PC-9 (cell line): ENCODE results near the gene NIPA2. TPM values are rescaled to one million over a fixed set of nuclear protein-coding genes. Genes with fewer than 3 reads are reported as not detected.

Experiments used
- BruUV-seq: library from RNA; stranded (reverse); fragments of 400-500 nt; replicated peaks from 2 replicates; lab custom pipeline; 2021; lab: Mats Ljungman, UMichigan
- CTCF ChIA-PET: fragments of 300-600 bp; sonication (Branson Sonifier 250); formaldehyde crosslinking; loops from one replicate; lab custom pipeline; 2022; ENCODE audit warnings: antibody characterized with exemption; lab: Charles Lee
- POLR2A ChIA-PET: fragments of 300-600 bp; sonication (Branson Sonifier 250); formaldehyde crosslinking; loops from one replicate; lab custom pipeline; 2022; ENCODE audit warnings: antibody characterized with exemption; ENCODE audit not compliant: unreplicated experiment; lab: Charles Lee
- DNase-seq, 2 experiments: peaks; one replicate each; pipeline versions ENCODE4 v3.0.0 to v3.0.0-alpha.2; 2015 to 2022; ENCODE audit warnings: mixed read lengths in 1 of 2
- H2AFZ ChIP-seq: fragments of 200-600 bp; sonication (generic); 2 replicates; pipeline ENCODE4 v1.8.1; 2017; ENCODE audit warnings: antibody characterized with exemption
- H3F3A ChIP-seq: fragments of 200-600 bp; sonication (generic); 2 replicates; pipeline ENCODE4 v1.8.1; 2017; ENCODE audit warnings: antibody characterized with exemption, mild to moderate bottlenecking, low read depth; ENCODE audit not compliant: insufficient read depth
- H3K27ac ChIP-seq: fragments of 200-600 bp; sonication (generic); 2 replicates; pipeline ENCODE4 v1.6.1; 2016; ENCODE audit warnings: mixed run types
- H3K27me3 ChIP-seq: fragments of 200-600 bp; sonication (generic); 2 replicates; pipeline ENCODE4 v1.6.1; 2016; ENCODE audit warnings: low read depth, mixed run types; ENCODE audit not compliant: insufficient read depth
- H3K36me3 ChIP-seq: fragments of 200-600 bp; sonication (generic); 2 replicates; pipeline ENCODE4 v1.6.1; 2016; ENCODE audit warnings: low read depth, mixed run types
- H3K4me1 ChIP-seq: fragments of 200-600 bp; sonication (generic); replicated peaks from 2 replicates; pipeline ENCODE4 v1.6.1; 2016; ENCODE audit warnings: mixed run types; ENCODE audit not compliant: insufficient read depth
- H3K4me2 ChIP-seq: fragments of 200-600 bp; sonication (generic); 2 replicates; pipeline ENCODE4 v1.6.1; 2017; ENCODE audit warnings: mixed run types
- H3K4me3 ChIP-seq: fragments of 200-600 bp; sonication (generic); 2 replicates; pipeline ENCODE4 v1.6.1; 2016; ENCODE audit warnings: mixed run types
- H3K79me2 ChIP-seq: fragments of 200-600 bp; sonication (generic); 2 replicates; pipeline ENCODE4 v1.6.1; 2017; ENCODE audit warnings: low read depth, mixed run types
- H3K9me2 ChIP-seq: fragments of 200-600 bp; sonication (generic); 2 replicates; pipeline ENCODE4 v1.8.1; 2017; ENCODE audit warnings: mild to moderate bottlenecking; ENCODE audit not compliant: insufficient read depth
- H3K9me3 ChIP-seq: fragments of 200-600 bp; sonication (generic); 2 replicates; pipeline ENCODE4 v1.8.1; 2016; ENCODE audit warnings: low read depth; ENCODE audit not compliant: insufficient read depth
- H4K20me1 ChIP-seq: fragments of 200-600 bp; sonication (generic); 2 replicates; pipeline ENCODE4 v1.8.1; 2017; ENCODE audit not compliant: insufficient read depth
- CTCF ChIP-seq: fragments of 200-600 bp; sonication (generic); conservative IDR thresholded peaks from 2 replicates; pipeline ENCODE4 v1.6.1; 2017; ENCODE audit warnings: mixed run types, antibody characterized with exemption, mild to moderate bottlenecking, moderate library complexity
- EZH2 ChIP-seq: fragments of 200-600 bp; sonication (generic); IDR thresholded peaks from 2 replicates; pipeline ENCODE4 v1.8.0; 2017; ENCODE audit warnings: antibody characterized with exemption, low read depth
- intact Hi-C: fragments of 100-400 bp; cut with micrococcal nuclease; formaldehyde crosslinking; loops from one replicate; pipeline ENCODE4 v1.10.0; 2022; ENCODE audit not compliant: unreplicated experiment
- total RNA-seq: library from RNA; stranded (reverse); gene quantifications from 2 replicates; pipeline ENCODE4 v1.2.3, GENCODE V29; 2021

Gene NIPA2
- total RNA-seq, 1 experiment from 2014 or later, result 65.6 TPM

- CTCF ChIA-PET, result no interaction called here
- Histone ChIP-seq H3F3A (no peaks in the 10 kb centered on the region), H3K27me3 (no peaks in the 10 kb centered on the region), H3K9me3 (no peaks in the 10 kb centered on the region), H3K27ac (no peak overlapping the region), H3K4me1 (no peaks in the 10 kb centered on the region), H3K36me3 (no peaks in the 10 kb centered on the region), H4K20me1 (no peaks in the 10 kb centered on the region), H3K79me2 (no peaks in the 10 kb centered on the region), H3K4me3 (no peak overlapping the region), H3K9me2 (no peaks in the 10 kb centered on the region), H2AFZ (no peak overlapping the region), H3K4me2 (no peak overlapping the region)
- intact Hi-C loops, result no loop called here
- no peak for DNase-seq
- no TSS peak for BruUV-seq
- POLR2A ChIA-PET, result no interaction called here
- TF ChIP-seq EZH2 (no peak), CTCF (no peak)
These were observed 18.8 kb upstream of the NIPA2 start for GRCh38 chr15:22819651-22820050.

- Histone ChIP-seq H2AFZ (no peak overlapping the region), H3K4me1 (no peaks in the 10 kb centered on the region), H3K4me3 (no peak overlapping the region), H3K27me3 (no peaks in the 10 kb centered on the region), H3K9me3 (no peaks in the 10 kb centered on the region), H3F3A (no peaks in the 10 kb centered on the region), H3K9me2 (no peaks in the 10 kb centered on the region), H3K4me2 (no peak overlapping the region), H3K27ac (no peak overlapping the region), H3K79me2 (no peaks in the 10 kb centered on the region), H4K20me1 (no peaks in the 10 kb centered on the region), H3K36me3 (no peaks in the 10 kb centered on the region)
- intact Hi-C loops, result no loop called here
- no TSS peak for BruUV-seq
- ChIA-PET POLR2A (no interaction called here), CTCF (no interaction called here)
- no peak for DNase-seq
- TF ChIP-seq CTCF, result no peak
- no peak for TF ChIP-seq EZH2
These were observed 14.9 kb upstream of the NIPA2 start for GRCh38 chr15:22823495-22824128.

- ChIA-PET CTCF (no interaction called here), POLR2A (no interaction called here)
- no peak overlapping the region for H3K27ac ChIP-seq
- H3F3A ChIP-seq, result no peaks in the 10 kb centered on the region
- TF ChIP-seq CTCF, result no peak
- TF ChIP-seq EZH2, result no peak
- no peaks in the 10 kb centered on the region for H3K4me1 ChIP-seq
- H2AFZ ChIP-seq, result no peak overlapping the region
- intact Hi-C loops, result no loop called here
- H4K20me1 ChIP-seq, result no peaks in the 10 kb centered on the region
- DNase-seq, result no peak
- H3K4me2 ChIP-seq, result no peak overlapping the region
- no TSS peak for BruUV-seq
- no peaks in the 10 kb centered on the region for H3K79me2 ChIP-seq
- no peaks in the 10 kb centered on the region for H3K9me3 ChIP-seq
- no peaks in the 10 kb centered on the region for H3K27me3 ChIP-seq
- H3K36me3 ChIP-seq, result no peaks in the 10 kb centered on the region
- no peak overlapping the region for H3K4me3 ChIP-seq
- H3K9me2 ChIP-seq, result no peaks in the 10 kb centered on the region
These were observed 11.3 kb upstream of the NIPA2 start for GRCh38 chr15:22827125-22827524.
